ENCODE results near the gene USP34.
"Not testable (repeated sequence)": the region's sequence is repeated elsewhere in the genome, so short reads cannot be mapped to it uniquely, and the experiment has no call there.

USP34 gene

DNA sequence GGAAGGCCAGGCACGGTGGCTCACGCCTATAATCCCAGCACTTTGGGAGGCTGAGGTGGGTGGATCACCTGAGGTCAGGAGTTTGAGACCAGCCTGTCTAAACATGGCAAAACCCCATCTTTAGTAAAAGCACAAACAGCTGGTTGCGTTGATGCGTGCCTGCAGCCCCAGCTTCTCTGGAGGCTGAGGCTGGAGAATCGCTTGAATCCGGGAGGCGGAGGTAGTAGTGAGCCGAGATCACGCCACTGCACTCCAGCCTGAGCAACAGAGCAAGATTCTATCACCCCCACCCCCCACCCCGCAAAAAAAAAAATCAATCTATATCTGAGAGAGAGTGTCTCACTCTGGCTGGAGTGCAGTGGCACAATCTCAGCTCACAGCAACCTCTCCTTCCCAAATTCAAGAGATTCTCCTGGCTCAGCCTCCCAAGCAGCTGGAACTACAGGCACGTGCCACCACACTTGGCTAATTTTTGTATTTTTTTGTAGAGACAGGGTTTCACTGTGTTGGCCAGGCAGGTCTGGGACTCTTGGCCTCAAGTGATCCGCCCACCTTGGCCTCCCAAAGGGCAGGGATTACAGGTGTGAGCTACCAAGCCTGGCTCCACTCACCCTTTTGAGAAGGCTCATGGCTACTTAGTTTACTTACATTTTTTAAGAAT is 6.2 kb upstream of the USP34 start:
- H3K27me3 ChIP-seq (ENCODE audit: control insufficient read depth, insufficient read depth, low read length); H3K4me3 ChIP-seq (ENCODE audit: low read length); H3K36me3 ChIP-seq (ENCODE audit: control insufficient read depth, insufficient read depth, low read length); H3K4me1 ChIP-seq (ENCODE audit: control insufficient read depth, insufficient read depth, low read length); H3K9me3 ChIP-seq (ENCODE audit: control insufficient read depth, low read length); H3K9ac ChIP-seq (ENCODE audit: low read length): not testable (repeated sequence)

DNA sequence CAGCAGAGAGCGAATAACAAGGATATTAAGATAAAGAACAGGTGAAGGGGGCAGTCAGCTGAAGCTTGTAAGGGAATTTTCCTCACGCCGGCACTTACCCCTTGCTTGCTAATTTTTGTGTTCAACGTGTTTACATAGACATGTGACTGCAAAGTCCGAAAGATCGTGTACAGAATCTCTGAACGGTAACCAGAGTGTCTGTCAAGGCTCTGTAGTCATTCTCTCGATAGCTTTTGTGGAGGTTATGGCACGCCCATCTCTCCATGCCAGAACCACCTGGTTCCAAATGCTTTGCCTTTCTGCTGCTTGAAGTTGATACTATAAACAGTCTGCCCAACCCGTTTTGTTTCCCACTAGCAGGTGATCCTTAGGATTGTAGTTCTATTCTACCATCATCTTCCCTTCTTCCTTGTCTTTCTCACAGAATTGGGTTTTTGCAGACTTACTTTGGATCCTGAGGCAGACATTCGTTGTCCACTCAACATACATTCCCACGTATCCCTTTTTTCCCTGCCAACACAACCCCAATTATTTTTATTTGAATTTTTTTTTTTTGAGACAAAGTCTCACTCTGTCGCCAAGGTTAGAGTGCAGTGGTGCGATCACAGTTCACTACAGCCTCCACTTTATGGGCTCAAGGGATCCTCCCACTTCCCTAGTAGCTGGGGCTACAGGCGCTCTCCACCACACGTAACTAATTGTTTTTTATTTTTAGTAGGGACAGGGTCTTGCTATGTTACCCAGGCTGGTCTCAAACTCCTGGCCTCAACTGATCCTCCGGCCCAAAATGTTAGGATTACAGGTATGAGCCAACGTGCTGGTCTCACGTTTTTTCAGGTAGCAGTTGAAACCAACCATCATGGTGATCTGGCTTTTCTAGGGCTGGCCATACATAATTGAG is 1.3 kb upstream of the USP34 start:
- Histone ChIP-seq H3K9me3 (ENCODE audit: control insufficient read depth, low read length) (no peaks in the 10 kb centered on the region), H3K4me1 (ENCODE audit: control insufficient read depth, insufficient read depth, low read length) (peaks cover 9% of the 10 kb centered on the region), H3K4me3 (ENCODE audit: low read length) (peak overlapping the region; percentile 94), H3K36me3 (ENCODE audit: control insufficient read depth, insufficient read depth, low read length) (no peaks in the 10 kb centered on the region), H3K27me3 (ENCODE audit: control insufficient read depth, insufficient read depth, low read length) (no peaks in the 10 kb centered on the region), H3K9ac (ENCODE audit: low read length) (peak overlapping the region; percentile 99)

GRCh38 chr2:61470122-61470951 is 550 bp downstream of the USP34 start:
- H3K4me1 ChIP-seq (ENCODE audit: control insufficient read depth, insufficient read depth, low read length) = peaks cover 9% of the 10 kb centered on the region
- H3K36me3 ChIP-seq (ENCODE audit: control insufficient read depth, insufficient read depth, low read length) = no peaks in the 10 kb centered on the region
- no peaks in the 10 kb centered on the region for H3K9me3 ChIP-seq (ENCODE audit: control insufficient read depth, low read length)
- no peaks in the 10 kb centered on the region for H3K27me3 ChIP-seq (ENCODE audit: control insufficient read depth, insufficient read depth, low read length)
- H3K4me3 ChIP-seq (ENCODE audit: low read length) = peak overlapping the region; percentile 60
- peak overlapping the region; percentile 89 for H3K9ac ChIP-seq (ENCODE audit: low read length)

DNA sequence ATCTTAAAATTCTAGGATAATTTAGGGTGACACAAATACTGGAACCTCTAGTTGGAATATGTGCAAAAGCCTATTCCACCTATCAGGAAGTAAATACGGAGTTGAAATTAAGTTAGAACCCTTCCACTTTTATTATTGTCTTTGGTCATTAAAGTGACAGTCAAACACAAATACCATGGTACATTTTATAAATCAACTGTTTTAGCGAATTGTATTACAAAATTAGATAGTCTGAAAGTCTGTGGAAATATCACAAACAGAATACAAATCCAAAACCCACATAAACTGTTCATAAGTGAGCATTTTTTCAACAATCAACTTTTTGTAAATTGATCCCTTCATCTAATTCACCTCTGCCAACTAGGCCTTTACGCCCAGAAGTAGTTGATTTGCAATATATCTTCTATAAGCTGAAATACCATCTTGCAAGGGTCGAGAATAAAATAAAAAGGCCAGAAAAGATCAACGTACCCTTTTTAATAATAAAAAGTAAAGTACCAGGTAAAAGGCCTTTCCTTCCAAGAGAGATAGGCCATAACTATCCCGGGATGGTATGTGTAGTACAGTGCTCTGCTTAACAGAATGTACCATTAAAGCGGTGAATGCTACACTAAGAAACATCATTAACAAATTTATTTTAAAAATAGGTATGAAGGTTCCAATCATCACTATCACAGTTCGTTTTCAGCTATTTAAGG is 1.3 kb downstream of the USP34 start:
- Histone ChIP-seq H3K27me3 (ENCODE audit: control insufficient read depth, insufficient read depth, low read length) (no peaks in the 10 kb centered on the region), H3K9me3 (ENCODE audit: control insufficient read depth, low read length) (no peaks in the 10 kb centered on the region), H3K4me1 (ENCODE audit: control insufficient read depth, insufficient read depth, low read length) (peaks cover 9% of the 10 kb centered on the region), H3K9ac (ENCODE audit: low read length) (peak overlapping the region; percentile 89), H3K4me3 (ENCODE audit: low read length) (peak overlapping the region; percentile 60), H3K36me3 (ENCODE audit: control insufficient read depth, insufficient read depth, low read length) (no peaks in the 10 kb centered on the region)

DNA sequence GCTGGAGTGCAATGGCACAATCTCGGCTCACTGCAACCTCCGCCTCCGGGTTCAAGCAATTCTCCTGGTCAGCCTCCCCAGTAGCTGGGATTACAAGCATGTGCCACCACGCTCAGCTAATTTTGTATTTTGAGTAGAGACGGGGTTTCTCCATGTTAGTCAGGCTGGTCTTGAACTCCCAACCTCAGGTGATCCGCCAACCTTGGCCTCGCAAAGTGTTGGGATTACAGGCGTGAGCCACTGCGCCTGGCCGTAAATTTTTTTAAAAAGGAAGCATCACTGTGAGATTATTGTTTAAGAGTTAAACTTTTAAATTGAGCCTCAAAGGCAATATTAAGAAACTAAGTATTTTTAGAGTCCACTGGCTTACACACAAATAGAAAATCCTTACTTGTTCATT is 2.7 kb downstream of the USP34 start:
- not testable (repeated sequence) for H3K36me3 ChIP-seq (ENCODE audit: control insufficient read depth, insufficient read depth, low read length); H3K4me3 ChIP-seq (ENCODE audit: low read length); H3K9me3 ChIP-seq (ENCODE audit: control insufficient read depth, low read length); H3K4me1 ChIP-seq (ENCODE audit: control insufficient read depth, insufficient read depth, low read length); H3K27me3 ChIP-seq (ENCODE audit: control insufficient read depth, insufficient read depth, low read length); H3K9ac ChIP-seq (ENCODE audit: low read length)

DNA sequence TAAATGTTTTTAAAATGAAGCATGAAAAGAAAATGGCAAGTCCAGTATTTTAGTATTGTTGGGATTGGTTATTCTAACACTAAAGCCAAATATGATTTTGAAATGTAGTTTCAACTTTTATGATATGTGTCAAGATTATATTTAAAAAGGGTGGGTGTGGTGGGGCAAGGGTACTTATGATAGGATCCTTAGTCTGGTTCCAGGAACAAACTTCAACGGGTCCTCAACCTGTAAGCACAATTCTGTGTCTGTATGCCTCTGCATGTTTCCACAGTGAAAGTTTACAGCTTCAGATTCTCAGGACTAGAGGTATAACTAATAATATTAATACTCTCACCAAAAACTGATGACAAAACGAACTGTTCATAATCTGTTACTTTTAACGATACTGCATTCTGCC is 5.8 kb downstream of the USP34 start:
- peaks cover 9% of the 10 kb centered on the region for H3K4me1 ChIP-seq (ENCODE audit: control insufficient read depth, insufficient read depth, low read length)
- no peak overlapping the region for H3K9ac ChIP-seq (ENCODE audit: low read length)
- no peaks in the 10 kb centered on the region for H3K9me3 ChIP-seq (ENCODE audit: control insufficient read depth, low read length)
- no peaks in the 10 kb centered on the region for H3K27me3 ChIP-seq (ENCODE audit: control insufficient read depth, insufficient read depth, low read length)
- no peak overlapping the region for H3K4me3 ChIP-seq (ENCODE audit: low read length)
- no peaks in the 10 kb centered on the region for H3K36me3 ChIP-seq (ENCODE audit: control insufficient read depth, insufficient read depth, low read length)

DNA sequence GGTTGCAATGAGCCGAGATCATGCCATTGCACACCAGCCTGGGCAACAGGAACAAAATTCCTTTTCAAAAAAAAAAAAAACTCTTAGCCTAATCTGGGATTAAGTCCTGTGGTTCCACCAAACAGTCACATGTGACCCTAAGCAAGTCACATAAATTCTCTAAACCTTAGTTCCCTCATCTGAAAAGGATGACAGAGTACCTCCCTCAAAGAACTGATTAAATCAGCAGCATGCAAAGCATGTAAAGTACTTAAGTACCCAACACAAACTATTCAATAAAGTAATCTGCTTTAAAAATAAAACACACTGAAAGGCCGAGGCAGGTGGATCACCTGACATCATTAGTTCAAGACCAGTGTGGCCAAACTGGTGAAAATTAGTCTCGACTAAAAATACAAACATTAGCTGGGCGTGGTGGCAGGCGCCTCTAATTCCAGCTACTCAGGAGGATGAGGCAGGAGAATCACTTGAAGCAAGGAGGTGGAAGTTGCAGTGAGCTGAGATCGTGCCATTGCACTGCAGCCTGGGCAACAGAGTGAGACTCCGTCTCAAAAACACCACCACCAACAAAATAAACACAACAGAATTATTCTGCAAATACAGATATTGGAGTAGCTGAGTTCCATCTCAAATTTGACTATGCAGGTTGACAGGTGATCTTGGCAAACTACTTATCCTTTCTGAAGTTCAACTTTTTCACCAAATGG is 7.0 kb downstream of the USP34 start:
- H3K36me3 ChIP-seq (ENCODE audit: control insufficient read depth, insufficient read depth, low read length) = no peaks in the 10 kb centered on the region
- no peak overlapping the region for H3K4me3 ChIP-seq (ENCODE audit: low read length)
- H3K9me3 ChIP-seq (ENCODE audit: control insufficient read depth, low read length) = no peaks in the 10 kb centered on the region
- H3K9ac ChIP-seq (ENCODE audit: low read length) = no peak overlapping the region
- H3K4me1 ChIP-seq (ENCODE audit: control insufficient read depth, insufficient read depth, low read length) = peaks cover 9% of the 10 kb centered on the region
- H3K27me3 ChIP-seq (ENCODE audit: control insufficient read depth, insufficient read depth, low read length) = no peaks in the 10 kb centered on the region

DNA sequence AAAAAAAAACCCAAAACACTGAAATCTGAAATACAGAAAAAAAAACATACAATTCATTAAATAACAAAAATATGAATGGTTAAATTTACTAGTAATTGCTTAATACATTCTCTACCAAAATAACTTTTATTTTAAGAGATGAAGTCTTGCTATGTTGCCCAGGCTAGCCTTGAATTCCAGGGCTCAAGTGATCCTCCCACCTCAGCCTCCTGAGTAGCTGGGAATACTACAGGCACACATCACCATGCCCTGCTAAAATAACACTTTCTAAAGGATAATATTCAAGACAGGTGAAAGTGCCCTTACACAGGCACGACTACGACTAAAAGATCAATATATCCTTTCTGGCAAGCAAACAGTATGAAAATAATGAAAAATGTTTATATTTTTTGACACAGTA is 9.5 kb downstream of the USP34 start:
- no peak overlapping the region for H3K4me3 ChIP-seq (ENCODE audit: low read length)
- H3K4me1 ChIP-seq (ENCODE audit: control insufficient read depth, insufficient read depth, low read length) = peaks cover 2% of the 10 kb centered on the region
- no peaks in the 10 kb centered on the region for H3K9me3 ChIP-seq (ENCODE audit: control insufficient read depth, low read length)
- no peaks in the 10 kb centered on the region for H3K36me3 ChIP-seq (ENCODE audit: control insufficient read depth, insufficient read depth, low read length)
- H3K9ac ChIP-seq (ENCODE audit: low read length) = no peak overlapping the region
- no peaks in the 10 kb centered on the region for H3K27me3 ChIP-seq (ENCODE audit: control insufficient read depth, insufficient read depth, low read length)

- Histone ChIP-seq H3K4me1 (ENCODE audit: control insufficient read depth, insufficient read depth, low read length) (peaks cover 11% of the 10 kb centered on the region), H3K27me3 (ENCODE audit: control insufficient read depth, insufficient read depth, low read length) (no peaks in the 10 kb centered on the region), H3K36me3 (ENCODE audit: control insufficient read depth, insufficient read depth, low read length) (no peaks in the 10 kb centered on the region)
Observed at GRCh38 chr2:61460163-61460562, 10.7 kb downstream of the USP34 start.

GRCh38 chr2:61456746-61457420 is 14.0 kb downstream of the USP34 start:
- no peak overlapping the region for H3K4me3 ChIP-seq (ENCODE audit: low read length)
- H3K9me3 ChIP-seq (ENCODE audit: control insufficient read depth, low read length) = no peaks in the 10 kb centered on the region
- no peak overlapping the region for H3K9ac ChIP-seq (ENCODE audit: low read length)
- H3K27me3 ChIP-seq (ENCODE audit: control insufficient read depth, insufficient read depth, low read length) = no peaks in the 10 kb centered on the region
- peaks cover 11% of the 10 kb centered on the region for H3K4me1 ChIP-seq (ENCODE audit: control insufficient read depth, insufficient read depth, low read length)
- no peaks in the 10 kb centered on the region for H3K36me3 ChIP-seq (ENCODE audit: control insufficient read depth, insufficient read depth, low read length)

More at GRCh38 chr2:61460163-61460562, 10.7 kb downstream of the USP34 start:
- Histone ChIP-seq H3K9ac (ENCODE audit: low read length) (no peak overlapping the region), H3K9me3 (ENCODE audit: control insufficient read depth, low read length) (no peaks in the 10 kb centered on the region), H3K4me3 (ENCODE audit: low read length) (no peak overlapping the region)
